Measurements from ENCODE around the gene UNKL. TPM values are rescaled to one million over a fixed set of nuclear protein-coding genes. Genes with fewer than 3 reads are reported as not detected.

The UNKL gene
- polyA plus RNA-seq, 1 donor, result 19.8 TPM

DNA sequence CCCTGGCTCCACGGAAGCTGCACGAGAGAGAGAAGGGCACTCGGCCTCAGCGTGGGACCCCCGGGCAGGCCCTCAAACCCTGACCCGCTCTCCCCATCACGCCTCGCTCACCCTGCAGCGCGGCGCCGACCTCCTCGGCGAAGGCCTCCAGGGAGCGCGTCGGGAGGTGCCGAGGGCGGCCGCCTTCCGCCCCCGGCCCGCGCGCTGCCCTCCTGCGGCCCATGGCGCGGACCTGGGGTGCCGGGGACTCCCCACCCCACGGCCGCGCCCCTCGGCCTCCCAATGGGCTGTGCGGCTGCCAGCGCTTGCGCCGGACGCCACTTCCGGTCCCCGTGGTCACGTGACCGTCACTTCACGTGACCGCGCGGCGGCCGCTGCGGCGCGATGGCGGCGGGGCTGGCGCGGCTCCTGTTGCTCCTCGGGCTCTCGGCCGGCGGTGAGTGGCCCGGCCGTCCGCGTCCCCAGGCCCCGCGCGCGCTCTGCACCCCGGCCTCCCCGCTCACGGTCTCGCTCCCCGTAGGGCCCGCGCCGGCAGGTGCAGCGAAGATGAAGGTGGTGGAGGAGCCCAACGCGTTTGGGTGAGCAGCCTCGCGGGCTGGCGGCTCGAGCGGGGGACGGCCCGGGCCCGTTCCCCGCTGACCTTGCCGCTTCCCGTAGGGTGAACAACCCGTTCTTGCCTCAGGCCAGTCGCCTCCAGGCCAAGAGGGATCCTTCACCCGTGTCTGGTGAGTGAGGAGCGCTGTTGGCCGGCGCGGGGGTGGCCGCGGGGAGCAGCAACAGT, 62.7 kb downstream of the UNKL start, which contains the start of the genes GNPTG and TSR3:
Gene GNPTG (plus strand): TSS at position 350 of the 781 bp plus-strand sequence. CDS start 35 bp downstream, at position 385.
Gene TSR3 (minus strand): TSS at position 297 of the 781 bp plus-strand sequence. CDS start 74 bp downstream, at position 223.
- peak; percentile 73 for DNase-seq

GRCh38 chr16:1351215-1351581, 63.3 kb downstream of the UNKL start:
- no peak for DNase-seq

DNA sequence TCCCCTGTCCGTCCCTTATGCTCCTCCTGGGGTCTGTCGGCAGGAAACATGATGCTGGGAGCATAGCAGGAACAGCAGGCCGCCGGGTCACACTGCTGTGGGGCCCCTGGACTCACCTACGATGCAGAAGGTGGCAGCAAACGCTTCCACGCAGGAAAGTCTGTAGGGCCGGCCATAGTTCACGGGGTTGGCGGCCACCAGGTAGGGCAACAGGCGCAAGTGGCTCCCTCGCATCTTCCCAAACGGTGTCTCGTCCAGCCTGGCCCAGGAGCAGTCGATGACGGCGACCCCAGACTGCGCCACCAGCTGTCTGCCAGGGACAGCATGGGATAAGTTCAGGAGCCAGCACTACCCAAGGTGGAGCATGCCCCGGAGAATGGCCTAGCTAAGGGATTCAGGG, 63.8 kb downstream of the UNKL start:
- DNase-seq, result no peak

DNA sequence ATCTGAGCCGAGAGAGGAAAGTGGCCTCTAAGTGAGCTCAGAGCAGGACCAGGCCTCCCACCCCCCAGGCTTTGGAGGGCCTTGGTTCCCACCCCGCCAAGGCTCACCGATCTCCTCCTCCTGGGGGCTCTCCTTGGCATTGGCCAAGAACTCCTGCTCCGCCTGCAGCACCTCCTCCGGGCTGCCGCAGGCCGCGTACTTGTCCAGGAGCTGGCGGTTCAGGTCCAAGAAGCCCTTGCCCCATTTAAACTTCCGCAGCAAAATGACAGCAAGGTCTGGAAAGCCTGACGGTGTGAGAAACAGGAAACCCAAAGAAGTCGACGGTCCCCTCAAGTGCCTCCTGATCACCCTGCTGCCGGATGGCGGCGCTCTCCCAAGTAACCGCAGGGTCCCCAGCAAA, 64.6 kb downstream of the UNKL start:
- no peak for DNase-seq

GRCh38 chr16:1349351-1349750, 65.2 kb downstream of the UNKL start:
- no peak for DNase-seq

GRCh38 chr16:1348926-1349325, 65.6 kb downstream of the UNKL start:
- DNase-seq, result no peak

DNA sequence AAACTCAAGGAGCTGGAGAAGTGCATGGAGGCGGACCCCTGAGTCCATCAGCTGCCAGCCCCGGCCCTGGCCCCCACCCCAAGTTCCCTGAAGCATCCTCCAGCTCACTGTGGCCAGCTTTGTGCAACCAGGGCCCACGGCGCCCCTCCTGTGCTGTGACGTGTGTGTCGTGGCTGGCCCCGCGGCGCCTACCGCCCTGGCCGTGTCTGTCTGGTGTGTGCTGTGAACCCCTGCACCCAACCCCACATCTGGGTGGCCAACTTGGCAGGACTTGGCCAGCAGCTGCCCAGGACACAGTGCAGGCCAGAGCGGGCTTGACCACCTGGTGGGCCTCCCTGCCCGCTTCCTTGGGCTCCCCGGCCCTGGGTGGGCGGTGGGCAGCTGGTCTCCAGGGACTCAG, 66.1 kb downstream of the UNKL start:
- DNase-seq, result no peak

- no peak for DNase-seq
Observed at GRCh38 chr16:1347962-1348361, 66.5 kb downstream of the UNKL start.

DNA sequence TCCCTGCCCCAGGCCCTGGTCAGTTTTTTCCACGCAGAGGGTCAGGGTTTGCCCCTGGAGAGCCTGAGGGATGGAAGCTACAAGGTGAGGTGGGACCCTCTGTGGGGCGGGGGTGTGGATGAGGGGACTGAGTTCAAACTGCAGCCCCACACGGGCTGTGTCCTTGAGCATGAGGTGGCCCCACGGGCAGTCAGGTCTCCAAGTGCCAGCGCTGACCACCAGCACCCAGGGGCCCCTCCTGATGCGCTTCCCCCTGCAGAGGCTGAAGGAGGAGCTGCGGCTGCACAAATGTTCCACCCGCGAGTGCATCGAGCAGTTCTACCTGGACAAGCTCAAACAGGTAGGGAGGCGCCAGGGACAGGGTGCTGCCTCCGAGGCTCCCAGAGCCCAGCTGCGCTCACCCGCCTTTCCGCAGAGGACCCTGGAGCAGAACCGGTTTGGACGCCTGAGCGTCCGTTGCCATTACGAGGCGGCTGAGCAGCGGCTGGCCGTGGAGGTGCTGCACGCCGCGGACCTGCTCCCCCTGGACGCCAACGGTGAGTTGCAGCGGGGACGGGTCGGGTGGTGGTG, 67.1 kb downstream of the UNKL start:
- no peak for DNase-seq

DNA sequence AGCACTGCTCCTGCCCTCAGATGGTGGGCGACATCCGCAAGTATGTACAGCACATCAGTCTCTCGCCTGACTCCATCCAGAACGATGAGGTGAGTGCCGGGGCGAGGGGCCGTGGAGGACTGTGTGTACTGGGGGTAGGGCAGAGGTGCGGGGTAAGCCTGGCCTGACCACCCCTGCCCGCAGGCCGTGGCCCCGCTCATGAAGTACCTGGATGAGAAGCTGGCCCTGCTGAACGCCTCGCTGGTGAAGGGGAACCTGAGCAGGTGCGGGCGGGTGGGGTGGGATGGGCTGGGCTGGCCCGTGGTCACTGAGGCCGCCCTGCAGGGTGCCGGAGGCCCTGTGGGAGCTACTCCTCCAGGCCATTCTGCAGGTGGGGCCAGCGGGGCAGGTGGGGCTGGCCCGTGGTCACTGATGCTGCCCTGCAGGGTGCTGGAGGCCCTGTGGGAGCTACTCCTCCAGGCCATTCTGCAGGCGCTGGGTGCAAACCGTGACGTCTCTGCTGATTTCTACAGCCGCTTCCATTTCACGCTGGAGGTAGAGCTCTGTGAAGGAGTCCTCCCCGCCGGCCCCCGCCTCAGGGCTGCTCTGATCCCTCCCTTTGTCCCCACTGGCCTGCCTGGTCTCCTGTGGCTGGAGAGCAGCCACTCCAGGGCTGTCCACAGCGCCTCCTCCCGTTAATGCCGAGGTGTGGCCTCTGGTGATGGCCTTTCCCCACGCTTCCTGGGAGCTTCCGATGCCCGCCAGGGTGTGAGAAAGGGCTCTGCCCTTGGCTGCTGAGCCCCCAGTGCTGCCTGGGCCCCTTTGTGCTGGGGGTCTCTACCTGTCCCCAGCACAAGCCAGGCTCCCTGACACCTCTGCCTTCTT, 67.8 kb downstream of the UNKL start:
- no peak for DNase-seq

GRCh38 chr16:1345651-1346421, 68.7 kb downstream of the UNKL start:
- DNase-seq, result no peak

DNA sequence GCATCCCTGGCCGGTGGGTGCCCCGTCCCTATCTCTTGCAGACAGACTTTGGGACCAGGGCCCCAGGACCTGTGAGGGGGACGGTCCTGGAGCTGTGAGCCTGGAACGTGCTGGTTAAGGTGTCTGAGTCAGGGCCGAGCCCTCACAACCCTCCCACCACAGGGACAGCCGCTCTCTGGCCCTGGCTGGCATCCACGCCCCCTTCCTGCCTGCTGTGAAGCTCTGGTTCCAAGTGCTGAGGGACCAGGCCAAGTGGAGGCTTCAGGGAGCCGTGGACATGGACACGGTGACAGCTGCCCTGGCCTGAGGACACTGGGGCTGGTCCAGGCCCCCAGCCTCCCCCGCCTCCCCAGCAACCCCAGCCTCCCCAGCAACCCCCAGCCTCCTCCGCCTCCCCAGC, 69.4 kb downstream of the UNKL start:
- no peak for DNase-seq

GRCh38 chr16:1344499-1344898, 70.0 kb downstream of the UNKL start:
- DNase-seq, result no peak

GRCh38 chr16:1343428-1344242, 70.9 kb downstream of the UNKL start:
- no peak for DNase-seq

DNA sequence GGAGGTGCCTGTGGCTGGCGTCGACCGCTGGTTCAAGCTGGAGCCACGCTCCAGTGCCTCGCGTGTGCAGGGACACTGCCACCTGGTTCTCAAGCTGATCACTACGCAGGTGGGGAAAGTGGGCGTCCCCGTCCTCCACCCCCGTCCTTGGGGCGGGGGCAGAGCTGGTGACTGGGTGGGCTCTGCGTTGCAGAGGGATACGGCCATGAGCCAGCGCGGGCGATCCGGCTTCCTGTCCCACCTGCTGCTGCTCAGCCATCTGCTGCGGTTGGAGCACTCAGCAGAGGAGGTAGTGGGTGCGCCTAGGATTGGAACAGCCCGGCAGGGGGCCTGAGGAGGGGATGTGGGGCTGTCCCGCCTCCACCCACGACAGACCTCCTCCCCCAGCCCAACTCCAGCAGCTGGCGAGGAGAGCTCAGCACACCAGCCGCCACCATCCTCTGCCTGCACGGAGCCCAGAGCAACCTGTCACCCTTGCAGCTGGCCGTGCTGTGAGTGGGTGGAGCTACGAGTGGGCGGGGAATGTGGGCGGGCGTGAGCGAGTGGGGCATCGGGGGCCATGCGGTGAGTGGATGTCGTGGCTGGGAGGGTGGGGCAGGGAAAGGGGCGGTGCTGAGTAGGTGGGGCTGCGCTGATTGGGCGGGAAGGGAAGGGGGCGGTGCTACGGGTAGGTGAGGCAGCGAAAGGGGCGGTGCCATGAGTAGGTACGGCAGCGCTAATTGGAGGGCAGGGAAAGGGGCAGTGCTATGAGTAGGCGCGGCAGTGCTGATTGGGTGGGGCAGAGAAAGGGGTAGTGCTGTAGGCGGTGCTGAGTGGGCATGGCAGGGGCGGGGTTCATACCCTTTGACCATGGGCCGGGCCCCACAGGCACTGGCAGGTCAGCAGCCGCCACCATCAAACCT, 71.7 kb downstream of the UNKL start:
- peak; percentile 91 for DNase-seq

DNA sequence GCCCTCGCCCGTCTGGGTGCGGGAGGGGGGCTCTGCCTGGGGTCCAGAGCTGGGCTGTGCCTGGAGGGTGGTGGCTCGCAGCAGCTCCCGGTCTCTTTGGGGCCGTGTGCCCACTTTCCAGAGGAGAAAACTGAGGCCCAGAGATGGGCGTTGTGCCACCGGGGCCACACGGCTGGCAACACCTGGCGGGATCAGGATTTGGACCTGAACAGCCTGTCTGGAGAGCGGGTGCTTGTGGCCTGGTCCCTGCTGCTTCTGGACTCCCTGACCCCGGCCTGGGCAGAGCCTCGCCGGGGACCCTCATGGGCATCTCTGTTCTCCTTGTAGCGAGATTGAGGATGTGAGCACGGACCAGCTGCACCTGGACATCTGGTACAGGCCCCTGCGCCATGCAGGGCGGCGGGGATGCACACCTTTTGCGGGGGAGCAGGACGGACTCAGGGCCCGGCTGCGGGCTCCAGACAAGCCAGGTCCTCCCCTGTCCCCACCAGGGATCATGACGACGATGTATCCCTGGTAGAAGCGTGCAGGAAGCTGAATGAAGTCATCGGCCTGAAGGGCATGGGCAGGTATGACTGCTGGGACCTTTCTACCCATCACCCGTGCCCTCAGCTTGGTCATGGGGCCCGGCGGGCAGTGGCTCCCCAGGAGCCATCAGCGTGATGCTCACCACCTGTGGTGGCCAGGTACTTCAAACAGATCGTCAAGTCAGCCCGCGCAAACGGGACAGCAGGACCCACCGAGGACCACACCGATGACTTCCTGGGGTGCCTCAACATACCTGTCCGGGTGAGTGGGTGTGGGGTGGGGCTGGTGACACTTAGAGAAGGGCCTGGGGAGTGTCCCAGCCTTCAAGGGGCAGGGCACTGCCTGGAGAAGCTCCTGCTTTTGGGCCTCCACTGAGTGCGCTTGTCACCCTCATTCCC, 72.7 kb downstream of the UNKL start:
- no peak for DNase-seq

DNA sequence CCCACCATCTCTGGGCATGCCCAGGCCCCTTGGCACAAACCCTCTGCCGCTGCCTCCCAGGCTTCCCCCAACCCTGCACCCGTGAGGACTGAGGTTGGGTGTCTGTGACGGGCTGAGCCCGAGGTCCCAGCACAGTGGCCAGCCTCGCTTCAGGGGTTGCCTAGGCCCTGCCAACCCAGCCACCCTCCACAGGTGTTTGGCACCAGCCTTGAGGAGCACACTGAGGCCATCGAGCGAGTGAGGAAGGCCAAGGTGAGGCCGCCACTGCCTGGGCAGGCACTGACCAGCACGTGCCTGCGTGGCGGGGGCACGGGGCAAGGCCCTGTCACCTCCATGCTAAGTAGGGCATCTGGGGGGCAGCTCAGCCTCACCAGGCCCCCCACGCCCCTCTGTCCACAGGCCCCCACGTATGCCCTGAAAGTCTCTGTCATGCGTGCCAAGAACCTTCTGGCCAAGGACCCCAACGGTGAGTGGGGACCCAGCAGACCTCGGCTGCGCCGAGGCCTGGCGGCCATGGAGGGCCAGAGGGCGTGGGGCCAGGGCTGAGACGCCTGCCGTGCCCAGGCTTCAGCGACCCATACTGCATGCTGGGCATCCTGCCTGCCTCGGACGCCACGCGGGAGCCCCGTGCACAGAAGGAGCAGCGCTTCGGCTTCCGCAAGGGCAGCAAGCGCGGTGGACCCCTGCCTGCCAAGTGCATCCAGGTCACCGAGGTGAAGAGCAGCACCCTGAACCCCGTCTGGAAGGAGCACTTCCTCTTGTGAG, 73.6 kb downstream of the UNKL start:
- DNase-seq, result no peak
